ENCODE results near the gene HARBI1.

- TF ChIP-seq CTCF (IDR thresholded peaks at IDR 0.05 in 4 of 5, conservative IDR thresholded peaks at IDR 0.05 in 1 of 5) = no peak
- TF ChIP-seq POLR2A (IDR thresholded peaks at IDR 0.05) = no peak
These were observed 8.4 kb upstream of the HARBI1 start for GRCh38 chr11:46625406-46625805.
